HG02981 (cell line): Measurements from ENCODE around the gene GID8.
A peak's percentile ranks its signal among the peaks of the same experiment; 100 is the strongest.
"Not testable (repeated sequence)": the region's sequence is repeated elsewhere in the genome, so short reads cannot be mapped to it uniquely, and the experiment has no call there.

Source experiments
- ATAC-seq: cut with Tn5 transposase; IDR thresholded peaks from one replicate; pipeline ENCODE4 v1.9.1; 2021; ENCODE audit warnings: mild to moderate bottlenecking, moderate library complexity; ENCODE audit not compliant: unreplicated experiment

Gene GID8

DNA sequence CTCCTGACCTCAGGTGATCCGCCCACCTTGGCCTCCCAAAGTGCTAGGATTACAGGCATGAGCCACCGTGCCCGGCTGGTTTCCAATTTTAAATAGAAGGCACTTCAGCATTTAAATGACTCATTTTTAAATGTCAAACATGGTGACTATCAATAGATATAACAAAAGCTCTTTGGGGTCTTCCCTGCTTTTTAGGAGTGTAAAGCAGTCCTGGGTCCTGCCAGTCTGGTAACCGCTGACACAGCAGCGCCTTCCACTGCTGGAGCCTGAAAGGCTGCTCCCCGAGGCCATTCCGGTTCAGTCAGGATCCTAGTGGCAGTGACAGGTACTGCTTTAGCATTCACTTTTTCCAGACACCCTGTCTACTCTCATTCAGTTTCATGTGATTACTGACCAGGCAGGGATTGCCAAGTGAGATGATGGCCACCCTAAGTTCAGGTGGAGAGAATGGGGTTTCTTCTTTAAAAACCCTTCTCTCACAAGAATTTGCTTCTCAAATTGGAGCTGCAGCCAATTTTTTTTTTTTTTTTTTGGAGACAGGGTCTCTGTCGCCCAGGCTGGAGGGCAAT is 16.7 kb upstream of the GID8 start:
- ATAC-seq = no peak

DNA sequence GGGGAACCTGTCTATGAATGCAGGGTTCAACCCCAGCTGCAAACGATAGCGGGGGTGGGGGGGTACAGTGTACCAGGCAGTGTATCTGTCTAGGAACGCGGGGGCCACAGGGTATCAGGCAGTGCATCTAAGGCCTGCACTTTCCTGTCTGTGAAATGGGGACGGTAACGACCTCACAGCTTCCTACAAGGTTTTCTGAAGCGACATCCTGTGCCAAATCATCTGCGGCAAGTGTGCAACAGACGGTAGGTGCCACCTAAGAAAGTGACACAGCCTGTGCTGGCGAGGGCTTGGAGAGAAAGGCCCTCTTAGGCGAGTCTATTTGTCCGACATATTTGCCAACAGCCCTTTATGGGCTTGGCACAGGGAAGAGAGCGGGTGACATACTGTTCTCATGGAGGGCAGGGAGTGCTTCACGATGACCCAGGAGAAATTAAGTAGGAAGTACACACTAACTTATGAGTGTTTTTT is 15.5 kb upstream of the GID8 start:
- no peak for ATAC-seq

DNA sequence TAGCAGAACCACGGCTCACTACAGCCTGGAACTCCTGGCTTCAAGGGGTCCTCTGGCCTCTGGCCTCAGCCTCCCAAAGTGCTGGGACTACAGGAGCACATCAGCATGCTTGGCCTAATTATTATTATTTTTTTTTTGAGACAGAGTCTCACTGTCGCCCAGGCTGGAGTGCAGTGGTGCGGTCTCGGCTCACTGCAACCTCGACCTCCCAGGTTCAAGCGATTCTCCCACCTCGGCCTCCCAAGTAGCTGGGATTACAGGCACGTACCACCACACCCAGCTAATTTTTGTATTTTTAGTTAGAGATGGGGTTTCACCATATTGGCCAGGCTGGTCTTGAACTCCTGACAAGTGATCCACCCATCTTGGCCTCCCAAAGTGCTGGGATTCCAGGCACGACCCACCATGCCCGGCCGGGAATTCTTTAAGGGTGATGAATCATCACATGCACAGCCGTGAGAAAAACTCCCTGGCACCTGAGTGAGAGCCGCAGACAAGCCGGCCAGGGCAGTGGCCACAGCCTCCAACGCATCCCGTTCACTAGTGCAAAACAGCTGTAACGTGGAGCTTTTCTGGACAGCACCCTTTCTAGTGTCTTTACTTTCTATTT is 14.8 kb upstream of the GID8 start:
- ATAC-seq = not testable (repeated sequence)

DNA sequence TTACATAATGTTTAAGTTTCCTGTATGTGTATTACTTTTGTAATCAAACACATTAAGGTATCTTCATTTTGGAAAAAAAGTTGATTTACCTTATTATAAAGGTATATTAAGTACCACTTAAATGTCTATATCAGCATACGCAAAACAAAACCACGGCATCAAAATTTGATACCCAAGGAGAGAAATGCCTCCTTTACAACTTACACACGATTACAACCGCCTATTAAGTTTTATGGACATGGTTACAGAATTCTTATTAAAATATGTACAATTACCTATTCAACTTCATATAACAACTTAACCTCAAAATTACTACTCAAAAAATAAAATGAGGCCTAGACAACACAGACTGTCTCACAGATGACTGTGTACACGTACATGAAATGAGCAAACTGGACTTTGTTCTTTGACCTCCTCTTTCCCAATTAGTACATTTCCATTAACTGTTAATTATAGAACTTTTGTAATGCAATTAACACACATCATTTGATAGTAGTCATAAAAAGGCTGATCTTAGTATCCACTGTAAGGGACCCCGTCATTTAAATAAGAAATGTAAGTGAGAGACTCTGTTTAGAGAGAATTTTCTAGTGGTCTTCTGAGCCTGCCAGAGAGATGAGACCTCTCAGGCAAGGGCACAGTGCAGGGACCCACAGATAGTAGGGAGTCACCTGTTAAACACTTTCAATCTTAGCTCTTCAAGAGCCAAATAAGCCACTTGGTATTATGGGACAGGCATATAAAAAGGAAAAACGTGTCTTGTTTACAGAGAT is 14.1 kb upstream of the GID8 start:
- ATAC-seq = no peak

DNA sequence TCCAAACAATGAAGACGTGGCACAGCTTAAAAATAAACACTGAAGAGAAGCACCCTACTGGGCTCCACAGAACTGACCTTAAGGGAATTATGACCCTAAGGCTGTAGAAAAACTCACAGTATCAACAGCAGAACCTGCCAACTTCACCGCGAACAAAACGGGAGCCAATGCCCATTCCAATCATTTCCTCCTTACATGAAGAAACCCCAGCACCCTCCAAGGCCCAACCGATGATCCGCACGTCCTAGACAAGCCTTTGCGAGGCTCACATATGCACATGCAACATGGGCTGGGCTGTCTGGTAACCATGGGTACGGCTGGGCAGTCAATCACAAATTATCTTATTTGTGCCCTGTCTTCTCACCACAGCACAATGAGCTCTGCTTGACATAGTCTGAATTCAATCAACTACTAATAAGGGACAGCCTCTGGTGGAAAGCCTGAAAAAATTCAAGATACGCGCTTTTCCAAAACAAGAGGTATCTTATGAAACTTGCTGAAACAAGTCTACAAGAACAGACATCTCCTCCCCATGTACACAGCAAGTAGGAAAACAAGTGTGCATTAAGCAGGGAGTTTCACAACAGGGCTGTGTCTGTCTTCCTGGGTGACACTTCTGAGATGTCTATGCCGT is 13.4 kb upstream of the GID8 start:
- ATAC-seq = no peak

DNA sequence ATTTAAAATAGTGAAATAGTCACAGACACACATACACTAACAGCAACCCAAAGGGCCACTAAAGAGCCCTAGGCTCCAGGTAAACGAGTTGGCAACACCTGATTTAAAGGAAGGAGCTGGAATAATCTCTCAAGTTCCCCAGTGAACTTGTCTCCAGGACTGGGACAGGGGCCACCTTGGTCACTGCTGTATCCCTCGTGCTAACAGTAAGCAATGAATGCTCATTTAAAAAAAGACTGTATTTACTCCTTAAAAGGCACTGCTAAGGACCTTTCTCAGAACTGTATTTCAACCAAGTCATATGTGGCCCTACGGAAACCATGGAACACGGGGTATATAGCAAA is 12.9 kb upstream of the GID8 start:
- no peak for ATAC-seq

DNA sequence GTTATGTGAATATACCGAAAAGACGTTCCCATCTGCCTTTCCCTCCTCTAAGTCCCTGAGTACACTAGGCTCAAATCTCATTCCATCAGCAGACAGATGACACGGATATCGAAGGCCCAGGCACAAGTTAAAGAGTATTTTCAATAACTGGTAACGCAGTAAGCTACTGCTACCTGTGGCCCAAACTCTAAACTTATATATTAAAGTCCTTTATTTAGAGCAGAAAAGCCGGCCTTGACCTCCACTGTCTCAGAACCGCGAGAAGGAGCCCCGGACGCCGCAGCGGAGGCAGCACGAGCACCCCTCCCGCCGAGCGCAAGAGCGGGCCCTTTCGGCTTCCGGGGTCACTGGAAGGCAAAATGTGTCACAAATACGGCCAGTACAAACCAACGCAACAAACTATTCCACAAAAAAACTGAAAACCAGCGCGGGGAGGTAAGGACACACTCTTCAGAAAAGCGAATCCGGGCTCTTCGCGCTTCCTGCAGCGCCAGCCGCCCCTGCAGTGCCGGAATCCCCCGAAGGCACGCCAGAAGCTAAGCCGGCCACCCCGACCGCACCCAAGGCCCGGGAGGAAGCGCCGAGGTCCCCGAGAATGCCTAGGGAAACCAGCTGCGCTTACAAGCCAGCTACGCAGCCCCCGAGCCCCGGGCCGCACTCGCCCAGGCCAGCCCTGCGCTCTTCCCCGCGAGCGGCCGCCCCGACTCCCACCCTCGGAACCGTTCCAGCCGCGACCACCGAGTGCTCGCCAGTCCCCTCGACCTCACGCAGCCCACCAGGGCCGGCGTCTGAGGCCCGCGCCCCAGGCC is 12.3 kb upstream of the GID8 start:
- peak; percentile 9 for ATAC-seq

DNA sequence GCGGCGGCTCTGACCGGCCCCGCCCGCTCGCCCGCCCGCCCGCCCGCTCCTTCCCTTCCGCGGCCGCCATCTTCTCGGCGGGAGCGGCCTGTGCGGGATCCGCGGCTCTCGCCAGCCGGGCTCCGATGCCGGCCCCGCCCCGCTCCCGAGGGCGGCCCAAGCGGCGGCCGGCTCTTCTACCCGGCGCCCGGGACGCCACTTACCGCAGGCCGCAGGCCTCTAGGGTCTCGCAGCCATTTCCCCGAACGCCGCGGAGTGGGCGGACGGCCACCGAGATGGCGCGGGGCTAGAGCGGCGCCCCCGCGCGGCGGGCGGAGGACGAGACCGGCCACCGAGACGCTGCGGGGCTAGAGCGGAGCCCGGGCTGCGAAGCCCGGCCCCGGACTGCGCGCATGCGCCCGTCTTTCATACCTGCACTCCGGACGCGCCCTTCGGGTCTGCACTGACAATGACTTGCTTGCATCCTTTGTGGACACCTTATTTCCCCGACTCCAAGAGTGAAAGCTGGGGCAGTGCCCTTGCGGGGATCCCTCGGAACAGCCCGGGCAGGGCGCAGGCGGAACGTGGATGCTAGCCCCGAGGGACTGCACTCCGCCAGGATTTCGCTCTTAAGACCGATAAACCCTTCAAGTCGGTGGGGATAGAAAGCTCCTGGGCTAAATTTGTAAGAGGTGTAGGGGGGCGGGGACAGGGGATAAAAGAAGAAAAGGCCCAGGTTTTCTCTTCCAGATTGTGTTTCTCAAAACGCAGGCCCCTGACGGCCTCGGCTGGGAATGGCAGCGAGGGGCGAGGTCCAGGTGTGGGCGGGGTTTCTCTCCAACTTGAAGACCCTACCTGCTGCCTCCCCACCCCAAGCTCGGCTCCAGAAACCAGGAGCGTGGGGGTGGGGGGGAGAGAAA is 11.5 kb upstream of the GID8 start, which contains the start of gene DIDO1:
Gene DIDO1, minus strand, starts transcription at position 277 of the 899 bp plus-strand sequence.
- peak; percentile 68 for ATAC-seq

DNA sequence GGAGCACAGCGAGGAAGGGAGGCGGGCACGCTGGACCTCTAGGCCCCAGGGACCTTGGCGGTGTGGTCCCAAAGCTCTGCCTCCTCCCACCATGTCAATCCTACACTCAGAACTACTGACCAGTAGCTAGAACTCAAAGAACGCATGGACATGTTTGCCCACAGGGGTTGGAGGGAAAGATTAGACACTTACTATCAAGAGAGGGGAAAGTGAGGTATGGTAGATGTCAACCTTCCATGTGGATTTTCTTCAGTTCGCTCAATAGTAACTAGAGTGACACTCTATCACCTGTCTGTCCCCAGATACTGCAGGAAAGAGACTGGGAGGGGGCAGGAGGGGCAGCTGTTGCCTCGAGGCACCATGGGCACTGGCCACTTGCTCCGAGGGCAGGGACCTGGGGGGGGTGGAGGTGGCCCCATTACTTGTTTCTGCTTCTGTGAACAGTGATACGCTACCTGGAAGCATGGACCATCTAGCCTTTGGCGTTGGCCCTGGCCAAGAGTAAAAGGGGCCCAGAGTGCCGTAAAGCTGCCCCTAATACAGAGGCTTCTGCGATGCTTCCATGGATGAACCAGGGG is 10.7 kb upstream of the GID8 start:
- ATAC-seq = no peak

DNA sequence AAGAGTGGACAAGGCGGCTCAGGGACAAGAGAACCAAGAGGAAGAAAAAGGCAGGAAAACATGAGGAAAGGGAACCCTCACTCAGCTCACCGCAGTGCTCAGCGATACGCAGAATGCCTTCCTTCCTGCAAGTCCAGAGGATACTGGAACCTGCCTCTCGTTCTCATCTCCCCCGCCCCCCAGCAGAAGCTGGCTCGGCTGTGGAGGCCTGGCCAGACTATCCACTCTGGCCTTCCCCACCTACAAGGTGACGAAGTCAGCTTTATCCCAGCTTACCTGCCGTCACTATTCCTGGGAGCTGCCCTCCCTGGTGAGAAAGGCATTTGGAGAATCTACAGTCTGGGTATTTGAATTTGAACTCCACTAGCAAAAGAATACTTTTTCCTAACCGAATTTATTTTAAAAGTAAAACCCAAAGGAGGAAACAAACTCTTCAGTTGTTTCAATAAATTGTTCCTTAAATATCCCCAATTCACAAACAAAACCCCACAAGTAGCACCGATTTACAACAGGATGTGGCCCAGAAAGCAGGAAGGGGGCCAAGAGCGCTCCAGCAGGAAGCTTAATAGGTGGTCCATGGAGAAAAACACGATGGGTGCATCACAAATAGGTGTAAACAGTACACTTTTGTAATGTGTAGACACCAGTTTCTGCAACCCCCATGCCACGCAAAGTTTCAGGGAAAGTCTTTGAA is 9.6 kb upstream of the GID8 start:
- no peak for ATAC-seq

DNA sequence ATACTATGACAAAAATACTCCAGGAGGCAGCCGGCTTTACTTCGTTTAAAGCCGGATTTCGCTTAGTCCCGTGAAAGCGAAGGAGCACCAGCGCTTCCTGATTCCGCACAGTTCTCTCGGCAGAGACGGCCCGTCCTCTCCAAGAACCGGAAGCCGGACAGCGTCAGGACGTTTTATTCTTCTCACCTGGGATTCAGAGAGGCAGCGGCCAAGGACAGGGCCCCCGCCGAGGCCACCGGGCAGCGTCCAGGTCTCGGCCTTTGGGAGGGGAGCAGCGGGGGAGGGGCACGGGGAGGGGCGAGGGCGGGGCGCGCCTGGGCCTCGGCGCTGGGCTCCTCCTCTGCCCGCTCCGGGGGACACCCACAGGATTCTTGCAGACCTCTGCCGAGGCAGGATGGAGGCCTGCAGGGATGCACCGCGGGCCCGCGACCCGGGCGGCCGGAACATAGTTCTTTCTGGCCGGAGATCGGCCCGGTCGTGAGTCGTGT is 8.9 kb upstream of the GID8 start:
- ATAC-seq = no peak

DNA sequence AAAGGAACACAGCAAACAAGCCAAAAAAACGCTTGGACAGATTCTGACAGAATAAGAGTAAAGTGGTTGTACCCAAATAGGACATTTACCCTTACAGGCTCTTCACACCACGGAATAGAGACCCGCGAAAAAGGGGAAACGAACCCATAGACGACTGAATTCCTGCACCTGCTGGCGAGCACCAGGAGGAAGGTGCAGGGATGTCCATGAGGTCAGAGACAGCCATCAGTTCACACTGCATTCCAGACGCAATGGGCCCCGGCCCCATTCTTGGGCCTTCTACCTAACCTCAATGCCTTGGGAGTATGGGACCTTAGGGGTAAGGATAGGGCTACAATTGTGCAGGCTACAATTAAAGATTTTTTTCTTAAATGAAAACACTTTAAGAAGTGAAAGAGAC is 6.5 kb upstream of the GID8 start:
- no peak for ATAC-seq

DNA sequence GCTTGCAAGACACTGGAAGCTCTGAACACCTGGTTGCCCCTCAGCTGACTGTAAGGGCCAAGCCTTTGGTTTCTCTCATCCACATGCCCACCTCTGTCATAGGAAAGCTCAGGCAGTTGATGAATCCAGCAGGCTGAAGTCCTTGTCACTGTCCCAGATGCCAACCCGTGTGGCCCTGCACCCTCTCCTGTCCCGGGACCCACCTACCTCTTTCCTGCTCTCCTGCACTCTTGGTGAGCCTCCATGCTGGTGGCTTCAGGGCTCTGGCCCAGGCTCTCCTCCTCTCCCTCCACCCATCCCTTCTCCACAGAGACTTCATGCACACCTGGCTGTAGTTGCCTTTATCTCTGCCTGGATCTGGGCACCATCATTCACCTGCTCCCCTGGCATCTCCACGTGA is 4.0 kb upstream of the GID8 start:
- ATAC-seq = no peak

DNA sequence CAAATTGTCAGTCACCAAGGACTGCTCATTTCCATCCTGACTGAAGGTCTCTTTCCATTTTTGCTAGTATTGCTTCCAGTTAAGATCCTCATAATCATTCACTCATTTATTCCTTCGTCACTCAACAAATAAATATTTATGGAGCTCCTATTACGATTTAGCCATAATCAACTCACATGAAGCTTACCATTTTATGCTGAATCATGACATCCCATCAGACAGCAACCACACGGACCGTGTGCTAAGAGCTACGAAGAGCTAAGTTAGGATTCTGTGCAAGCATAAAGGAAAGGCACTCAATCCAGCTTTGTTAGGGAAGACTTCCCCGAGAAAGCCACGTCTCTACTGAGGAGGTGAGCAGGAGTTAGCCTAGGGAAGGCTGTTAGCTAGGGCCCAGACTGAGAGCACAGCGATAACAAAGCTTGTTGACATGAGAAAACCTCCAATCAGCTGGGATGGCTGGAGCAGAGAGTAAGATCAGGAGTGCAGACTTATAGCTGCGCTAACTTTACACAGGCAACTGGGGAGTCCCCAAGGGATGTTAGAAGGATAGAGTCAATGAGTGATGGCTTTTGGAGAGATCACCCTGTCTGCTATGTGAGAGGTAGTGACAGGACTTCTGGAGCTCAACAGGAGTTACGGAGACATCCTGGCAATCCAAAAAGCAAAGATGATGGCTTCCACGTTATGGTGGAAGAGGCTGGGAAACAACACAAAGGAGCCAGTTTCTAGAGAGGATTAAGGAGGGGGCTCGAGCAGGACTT is 2.6 kb upstream of the GID8 start:
- ATAC-seq = no peak

DNA sequence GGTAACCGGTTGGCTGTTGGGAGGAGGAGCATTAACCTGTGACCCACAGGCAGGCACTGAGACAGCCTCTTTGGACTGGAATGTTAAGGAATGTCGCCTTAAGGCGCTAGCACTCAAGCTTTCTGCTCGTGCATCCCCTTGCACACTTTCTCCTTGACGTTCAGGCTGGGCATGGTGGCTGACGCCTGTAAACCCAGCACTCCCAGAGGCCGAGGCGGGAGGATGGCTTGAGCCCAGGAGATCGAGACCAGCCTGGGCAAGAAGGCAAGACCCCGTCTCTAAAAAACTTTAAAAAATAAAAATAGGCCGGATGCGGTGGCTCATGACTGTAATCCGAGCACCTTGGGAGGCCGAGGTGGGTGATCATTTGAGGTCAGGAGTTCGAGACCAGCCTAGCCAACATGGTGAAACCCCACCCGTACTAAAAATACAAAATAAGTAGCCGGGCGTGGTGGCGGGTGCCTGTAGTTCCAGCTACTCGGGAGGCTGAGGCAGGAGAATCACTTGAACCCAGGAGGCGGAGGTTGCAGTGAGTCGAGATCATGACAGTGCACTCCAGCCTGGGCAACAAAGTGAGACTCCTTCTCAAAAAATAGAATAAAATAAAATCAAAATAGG is 1.9 kb upstream of the GID8 start:
- ATAC-seq = no peak

DNA sequence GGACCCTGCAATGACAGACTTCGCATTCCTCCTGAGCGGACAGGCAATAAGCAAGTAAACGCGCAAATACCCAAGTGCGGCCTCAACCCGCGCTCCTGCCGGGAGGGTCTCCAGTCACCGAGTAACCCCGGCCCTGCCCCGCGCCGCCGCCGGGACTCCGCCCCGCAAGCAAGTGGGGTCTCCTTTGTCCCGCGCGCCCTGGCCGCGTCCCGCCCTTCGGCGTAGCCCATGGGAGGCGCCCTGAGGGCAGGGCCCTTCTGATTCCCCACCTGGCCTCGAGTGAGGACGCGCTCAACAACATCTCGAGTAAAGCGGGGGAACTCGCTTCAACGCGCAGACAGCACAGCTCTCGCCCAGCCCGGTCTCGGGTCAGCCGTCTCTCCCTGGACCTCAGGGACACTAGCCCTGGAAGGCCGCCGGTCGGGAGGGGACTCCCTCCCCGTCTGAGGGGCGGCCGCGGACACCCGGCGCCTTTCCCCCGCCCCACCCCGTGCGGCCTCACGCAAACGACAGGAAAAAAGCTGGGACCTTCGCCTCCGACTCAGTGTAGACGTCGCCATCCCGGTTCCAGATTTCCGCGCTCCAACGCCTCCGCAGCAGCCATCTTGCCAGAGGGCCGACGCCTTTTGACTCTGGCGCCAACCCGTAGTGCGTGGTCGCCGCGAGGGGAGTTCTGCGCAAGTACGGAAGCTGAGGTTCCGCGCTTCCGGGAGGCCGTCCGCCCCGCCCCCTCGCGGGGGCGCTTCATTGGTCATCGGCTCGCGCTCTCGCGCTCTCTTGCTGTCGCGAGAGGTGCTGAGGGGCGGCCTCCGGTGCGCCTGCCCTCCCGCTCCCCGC is 461 bp upstream of the GID8 start:
- peak; percentile 86 for ATAC-seq

DNA sequence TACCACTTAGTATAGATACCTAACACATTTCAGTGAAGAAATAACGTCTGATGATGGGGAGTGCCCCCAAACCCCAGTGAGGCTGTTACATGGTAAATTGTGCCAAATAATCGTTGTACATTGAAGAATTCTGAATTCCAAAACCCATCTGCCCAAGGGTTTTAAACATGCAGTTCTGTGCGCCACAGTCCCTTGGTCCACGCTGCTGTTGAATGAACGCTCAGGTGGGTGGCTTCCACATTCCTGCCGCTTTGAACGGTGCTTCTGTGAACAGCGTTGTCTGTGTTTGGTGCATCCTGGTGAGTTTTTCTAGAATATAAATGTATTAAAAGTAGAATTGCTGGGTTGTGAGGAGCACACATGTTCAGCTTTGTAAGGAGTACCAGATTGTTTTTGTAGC is 2.9 kb downstream of the GID8 start:
- no peak for ATAC-seq
